Stomach (tissue), 4 donors: Measurements from ENCODE around the gene AKIP1.

Experiments used
- EP300 ChIP-seq: sonication (generic); formaldehyde crosslinking; IDR thresholded peaks from one replicate; pipeline ENCODE4 v1.6.1; 2017; ENCODE audit warnings: antibody characterized with exemption
- POLR2A ChIP-seq, 4 donors: fragments of 450-650 bp; IDR thresholded peaks; one replicate each; pipeline ENCODE4 v1.6.1; 2016; ENCODE audit warnings: antibody characterized with exemption in 4 of 4, control low read depth in 2 of 4, mild to moderate bottlenecking in 1 of 4, moderate library complexity in 1 of 4
- POLR2AphosphoS5 ChIP-seq, 3 donors: sonication (generic); formaldehyde crosslinking; IDR thresholded peaks; one replicate each; pipeline ENCODE4 v1.6.1; 2016; ENCODE audit warnings: antibody characterized with exemption in 3 of 3
- TF ChIP-seq, protein P1 (sequence below), 7 experiments: fragments of 450-650 bp in 4 of 7; fragments of 200-600 bp in 3 of 7; sonication (generic) in 3 of 7; IDR thresholded peaks; one replicate each; pipeline ENCODE4 v1.5.1; 2016 to 2019; ENCODE audit warnings: antibody characterized with exemption in 7 of 7, control low read depth in 2 of 7, mild to moderate bottlenecking in 1 of 7

DNA sequence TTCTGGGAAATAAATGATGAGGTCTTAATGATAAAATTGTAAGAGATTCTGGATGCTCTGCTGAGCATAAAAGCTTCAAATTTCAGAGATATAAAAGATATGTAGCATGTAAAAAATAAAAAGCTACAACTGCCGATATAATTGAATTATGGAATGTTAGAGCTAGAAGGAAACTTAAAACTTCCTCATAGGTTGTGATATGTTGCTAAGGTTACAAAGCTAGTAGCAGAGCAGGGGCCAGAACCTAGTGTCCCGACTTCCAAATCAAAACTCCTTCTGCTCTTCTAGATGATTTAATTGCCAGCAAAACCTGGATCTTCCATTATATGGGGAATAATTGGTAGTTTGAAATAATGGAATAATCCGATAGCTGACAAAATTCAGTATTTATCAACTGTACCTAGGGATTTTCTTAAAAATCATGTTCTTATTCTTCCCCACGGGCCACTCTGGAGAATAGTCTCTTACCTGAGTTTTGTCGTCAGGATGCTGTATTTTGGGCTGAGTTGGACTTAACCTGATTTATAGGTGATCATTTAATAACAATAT lies 31.6 kb downstream of the AKIP1 start, which contains the start of gene ASCL3:
- TF ChIP-seq POLR2A (IDR thresholded peaks at IDR 0.05): no peak
- TF ChIP-seq, protein P1, sequence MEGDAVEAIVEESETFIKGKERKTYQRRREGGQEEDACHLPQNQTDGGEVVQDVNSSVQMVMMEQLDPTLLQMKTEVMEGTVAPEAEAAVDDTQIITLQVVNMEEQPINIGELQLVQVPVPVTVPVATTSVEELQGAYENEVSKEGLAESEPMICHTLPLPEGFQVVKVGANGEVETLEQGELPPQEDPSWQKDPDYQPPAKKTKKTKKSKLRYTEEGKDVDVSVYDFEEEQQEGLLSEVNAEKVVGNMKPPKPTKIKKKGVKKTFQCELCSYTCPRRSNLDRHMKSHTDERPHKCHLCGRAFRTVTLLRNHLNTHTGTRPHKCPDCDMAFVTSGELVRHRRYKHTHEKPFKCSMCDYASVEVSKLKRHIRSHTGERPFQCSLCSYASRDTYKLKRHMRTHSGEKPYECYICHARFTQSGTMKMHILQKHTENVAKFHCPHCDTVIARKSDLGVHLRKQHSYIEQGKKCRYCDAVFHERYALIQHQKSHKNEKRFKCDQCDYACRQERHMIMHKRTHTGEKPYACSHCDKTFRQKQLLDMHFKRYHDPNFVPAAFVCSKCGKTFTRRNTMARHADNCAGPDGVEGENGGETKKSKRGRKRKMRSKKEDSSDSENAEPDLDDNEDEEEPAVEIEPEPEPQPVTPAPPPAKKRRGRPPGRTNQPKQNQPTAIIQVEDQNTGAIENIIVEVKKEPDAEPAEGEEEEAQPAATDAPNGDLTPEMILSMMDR (IDR thresholded peaks at IDR 0.05): no peak
- no peak for TF ChIP-seq POLR2AphosphoS5 (IDR thresholded peaks at IDR 0.05)
- TF ChIP-seq EP300: no peak
